Measurements from ENCODE around the gene SLCO3A1. TPM values are rescaled to one million over a fixed set of nuclear protein-coding genes. Genes with fewer than 3 reads are reported as not detected.

SLCO3A1 gene
- total RNA-seq, 2 experiments from 2014 or later, result 8.5 to 40.0 TPM

- CTCF ChIA-PET (ENCODE audit: unreplicated experiment), result no interaction called here
- no TSS peak for BruUV-seq (replicated peaks)
- DNase-seq (ENCODE audit: low spot score), result no peak
- no peak overlapping the region for H2AFZ ChIP-seq (ENCODE audit: low read length)
- POLR2A ChIA-PET, result interaction anchor here (0.5 to 1.1 kb wide), 4 partner anchors 71 to 93 kb away, joined by 3 read pairs; no protein-coding TSS in a partner anchor
- H3K4me3 ChIP-seq (ENCODE audit: low read depth, low read length, poor library complexity, severe bottlenecking), result no peak overlapping the region
- H3K4me2 ChIP-seq (ENCODE audit: low read length), result no peak overlapping the region
- H3K36me3 ChIP-seq (ENCODE audit: insufficient read depth, low read length), result no peaks in the 10 kb centered on the region
- H3K27ac ChIP-seq (ENCODE audit: low read depth, low read length, poor library complexity, severe bottlenecking), result no peak overlapping the region
- peaks cover under 1% of the 10 kb centered on the region for H4K20me1 ChIP-seq (ENCODE audit: insufficient read depth, low read length)
- peaks cover 38% of the 10 kb centered on the region; the same call in 1 of the 2 replicates for H3K79me2 ChIP-seq (ENCODE audit: insufficient read depth, low read depth, low read length)
- no peaks in the 10 kb centered on the region for H3K9me2 ChIP-seq (ENCODE audit: insufficient read depth, low read length)
- H3K9me3 ChIP-seq (ENCODE audit: low read length), result no peaks in the 10 kb centered on the region
- H3K4me1 ChIP-seq (ENCODE audit: insufficient read depth, low read length, poor library complexity, severe bottlenecking), result peaks cover 60% of the 10 kb centered on the region
- TF ChIP-seq EZH2phosphoT487 (IDR thresholded peaks at IDR 0.05; ENCODE audit: borderline replicate concordance, low read depth, low read length), result no peak
- TF ChIP-seq, protein P1, sequence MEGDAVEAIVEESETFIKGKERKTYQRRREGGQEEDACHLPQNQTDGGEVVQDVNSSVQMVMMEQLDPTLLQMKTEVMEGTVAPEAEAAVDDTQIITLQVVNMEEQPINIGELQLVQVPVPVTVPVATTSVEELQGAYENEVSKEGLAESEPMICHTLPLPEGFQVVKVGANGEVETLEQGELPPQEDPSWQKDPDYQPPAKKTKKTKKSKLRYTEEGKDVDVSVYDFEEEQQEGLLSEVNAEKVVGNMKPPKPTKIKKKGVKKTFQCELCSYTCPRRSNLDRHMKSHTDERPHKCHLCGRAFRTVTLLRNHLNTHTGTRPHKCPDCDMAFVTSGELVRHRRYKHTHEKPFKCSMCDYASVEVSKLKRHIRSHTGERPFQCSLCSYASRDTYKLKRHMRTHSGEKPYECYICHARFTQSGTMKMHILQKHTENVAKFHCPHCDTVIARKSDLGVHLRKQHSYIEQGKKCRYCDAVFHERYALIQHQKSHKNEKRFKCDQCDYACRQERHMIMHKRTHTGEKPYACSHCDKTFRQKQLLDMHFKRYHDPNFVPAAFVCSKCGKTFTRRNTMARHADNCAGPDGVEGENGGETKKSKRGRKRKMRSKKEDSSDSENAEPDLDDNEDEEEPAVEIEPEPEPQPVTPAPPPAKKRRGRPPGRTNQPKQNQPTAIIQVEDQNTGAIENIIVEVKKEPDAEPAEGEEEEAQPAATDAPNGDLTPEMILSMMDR (conservative IDR thresholded peaks at IDR 0.05; ENCODE audit: low read length), result no peak
- intact Hi-C loops (cut with micrococcal nuclease; ENCODE audit: unreplicated experiment), result no loop called here
Observed at GRCh38 chr15:91938136-91938535, 84.6 kb downstream of the SLCO3A1 start.

GRCh38 chr15:91939403-91939831, 85.9 kb downstream of the SLCO3A1 start:
- no TSS peak for BruUV-seq (replicated peaks)
- H3K79me2 ChIP-seq (ENCODE audit: insufficient read depth, low read depth, low read length), result peaks cover 32% of the 10 kb centered on the region; the same call in 1 of the 2 replicates
- POLR2A ChIA-PET, result no interaction called here
- no peaks in the 10 kb centered on the region for H3K36me3 ChIP-seq (ENCODE audit: insufficient read depth, low read length)
- no peaks in the 10 kb centered on the region for H3K9me3 ChIP-seq (ENCODE audit: low read length)
- H4K20me1 ChIP-seq (ENCODE audit: insufficient read depth, low read length), result peaks cover 8% of the 10 kb centered on the region
- no peak overlapping the region for H3K27ac ChIP-seq (ENCODE audit: low read depth, low read length, poor library complexity, severe bottlenecking)
- no peaks in the 10 kb centered on the region for H3K9me2 ChIP-seq (ENCODE audit: insufficient read depth, low read length)
- no peak overlapping the region for H3K4me3 ChIP-seq (ENCODE audit: low read depth, low read length, poor library complexity, severe bottlenecking)
- no peak for TF ChIP-seq EZH2phosphoT487 (IDR thresholded peaks at IDR 0.05; ENCODE audit: borderline replicate concordance, low read depth, low read length)
- TF ChIP-seq, protein P1 (conservative IDR thresholded peaks at IDR 0.05; ENCODE audit: low read length), result no peak
- H3K4me2 ChIP-seq (ENCODE audit: low read length), result no peak overlapping the region
- no peak overlapping the region for H2AFZ ChIP-seq (ENCODE audit: low read length)
- intact Hi-C loops (cut with micrococcal nuclease; ENCODE audit: unreplicated experiment), result no loop called here
- H3K4me1 ChIP-seq (ENCODE audit: insufficient read depth, low read length, poor library complexity, severe bottlenecking), result peaks cover 57% of the 10 kb centered on the region
- CTCF ChIA-PET (ENCODE audit: unreplicated experiment), result no interaction called here
- DNase-seq (ENCODE audit: low spot score), result no peak

DNA sequence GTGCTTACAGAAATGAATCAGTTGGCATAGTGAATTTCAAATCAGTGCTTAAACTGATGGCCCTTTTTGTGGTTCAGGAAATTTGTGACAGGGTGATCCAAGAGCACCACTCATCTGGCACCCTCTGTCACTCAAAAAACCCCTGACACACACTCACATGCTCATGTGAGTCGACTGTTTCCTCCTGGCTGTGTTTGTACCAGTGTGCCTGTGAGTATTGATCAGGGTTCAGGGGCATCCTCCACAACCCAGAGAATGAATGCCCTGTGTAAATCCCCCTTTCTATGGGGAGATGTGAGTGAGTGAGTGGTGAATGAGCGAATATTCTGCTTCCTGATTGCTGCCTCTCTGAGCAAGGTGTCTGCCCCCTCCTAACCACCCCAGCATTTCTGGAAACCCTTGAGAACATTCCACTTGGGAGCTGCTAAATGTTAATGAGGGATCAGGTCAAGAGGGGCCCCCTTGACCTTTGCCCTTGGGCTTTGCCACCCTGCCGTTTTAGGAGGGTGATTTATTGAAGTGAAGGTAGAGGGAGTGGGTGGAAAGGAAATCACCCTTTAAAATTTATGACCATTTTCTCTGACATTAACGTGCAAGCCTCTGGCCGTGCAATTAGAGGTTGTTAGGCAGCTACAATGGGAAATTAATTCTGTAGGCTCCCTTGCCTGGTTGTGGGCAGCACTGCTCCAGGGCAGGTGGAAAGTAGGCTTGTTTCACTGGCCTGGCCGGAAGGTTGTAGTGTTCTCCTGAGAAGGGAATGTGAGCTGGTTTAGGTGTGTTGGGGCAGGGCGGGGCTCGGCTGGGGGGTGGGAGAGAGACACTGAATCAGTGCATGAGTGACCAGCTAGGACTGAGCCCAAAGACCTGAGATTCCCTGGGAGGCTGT, 87.2 kb downstream of the SLCO3A1 start:
- intact Hi-C loops (cut with micrococcal nuclease; ENCODE audit: unreplicated experiment), result no loop called here
- TF ChIP-seq, protein P1 (conservative IDR thresholded peaks at IDR 0.05; ENCODE audit: low read length), result no peak
- TF ChIP-seq EZH2phosphoT487 (IDR thresholded peaks at IDR 0.05; ENCODE audit: borderline replicate concordance, low read depth, low read length), result no peak
- no peak for DNase-seq (ENCODE audit: low spot score)
- Histone ChIP-seq H3K4me3 (ENCODE audit: low read depth, low read length, poor library complexity, severe bottlenecking) (no peak overlapping the region), H3K9me2 (ENCODE audit: insufficient read depth, low read length) (no peaks in the 10 kb centered on the region), H3K4me2 (ENCODE audit: low read length) (no peak overlapping the region; the same call in 1 of the 2 replicates), H3K9me3 (ENCODE audit: low read length) (no peaks in the 10 kb centered on the region), H2AFZ (ENCODE audit: low read length) (no peak overlapping the region), H3K79me2 (ENCODE audit: insufficient read depth, low read depth, low read length) (peaks cover 21% of the 10 kb centered on the region; the same call in 1 of the 2 replicates), H3K27ac (ENCODE audit: low read depth, low read length, poor library complexity, severe bottlenecking) (no peak overlapping the region), H4K20me1 (ENCODE audit: insufficient read depth, low read length) (peaks cover 8% of the 10 kb centered on the region), H3K4me1 (ENCODE audit: insufficient read depth, low read length, poor library complexity, severe bottlenecking) (peaks cover 49% of the 10 kb centered on the region), H3K36me3 (ENCODE audit: insufficient read depth, low read length) (no peaks in the 10 kb centered on the region)
- ChIA-PET CTCF (ENCODE audit: unreplicated experiment) (no interaction called here), POLR2A (interaction anchor here (0.6 kb wide), 1 partner anchor 402 kb away, joined by 4 read pairs; no protein-coding TSS in a partner anchor)
- BruUV-seq (replicated peaks), result no TSS peak
